Omental fat pad (tissue), 4 donors: Measurements from ENCODE around the gene TINCR. TPM values are rescaled to one million over a fixed set of nuclear protein-coding genes. Genes with fewer than 3 reads are reported as not detected.

ENCODE experiments used
- ATAC-seq: fragments of 150-250 bp; one replicate; pipeline ENCODE4 v1.9.1; 2016; ENCODE audit warnings: mild to moderate bottlenecking, moderate library complexity; ENCODE audit not compliant: low FRiP score
- DNase-seq: peaks from one replicate; pipeline ENCODE4 v3.0.0-alpha.2; 2019; ENCODE audit warnings: low spot score
- CTCF ChIP-seq, 3 donors: fragments of 450-650 bp; IDR thresholded peaks; one replicate each; pipeline ENCODE4 v1.5.1; 2016 to 2017; ENCODE audit warnings: antibody characterized with exemption in 3 of 3, mild to moderate bottlenecking in 3 of 3, moderate library complexity in 2 of 3
- total RNA-seq, 4 donors: library from RNA; depleted of rRNA; stranded (reverse); fragments of >200 nt; gene quantifications; one replicate each; pipeline ENCODE4 v1.1.0, GENCODE V29; 2016

TINCR gene
- total RNA-seq, 4 donors from 2014 or later, result 1.7 to 8.6 (median 1.8) TPM; not detected in 1

- ATAC-seq (peak; percentile 46), DNase-seq (no peak)
- TF ChIP-seq CTCF (IDR thresholded peaks at IDR 0.05), result no peak
Measured at GRCh38 chr19:5567970-5568407, 236 bp upstream of the TINCR start.

- ATAC-seq, result no peak
- TF ChIP-seq CTCF (IDR thresholded peaks at IDR 0.05), result no peak
- no peak for DNase-seq
Measured at GRCh38 chr19:5564930-5565329, 2.8 kb downstream of the TINCR start.

GRCh38 chr19:5563935-5564612 lies 3.7 kb downstream of the TINCR start:
- no peak for DNase-seq

GRCh38 chr19:5563008-5563431 lies 4.7 kb downstream of the TINCR start:
- TF ChIP-seq CTCF (IDR thresholded peaks at IDR 0.05), result no peak
- DNase-seq, result no peak
- no peak for ATAC-seq

More at GRCh38 chr19:5563935-5564612, 3.7 kb downstream of the TINCR start:
- no peak for TF ChIP-seq CTCF (IDR thresholded peaks at IDR 0.05)
- no peak for ATAC-seq

GRCh38 chr19:5562280-5562679 lies 5.5 kb downstream of the TINCR start:
- ATAC-seq, result no peak
- TF ChIP-seq CTCF (IDR thresholded peaks at IDR 0.05), result no peak
- no peak for DNase-seq

GRCh38 chr19:5561559-5561958 lies 6.2 kb downstream of the TINCR start:
- DNase-seq (no peak), ATAC-seq (no peak)
- TF ChIP-seq CTCF (IDR thresholded peaks at IDR 0.05), result no peak

GRCh38 chr19:5560156-5560555 lies 7.6 kb downstream of the TINCR start:
- DNase-seq, result no peak
- ATAC-seq, result no peak
- no peak for TF ChIP-seq CTCF (IDR thresholded peaks at IDR 0.05)
